Gastroesophageal sphincter (tissue), 4 donors: ENCODE data around the gene AK6. TPM values are rescaled to one million over a fixed set of nuclear protein-coding genes. Genes with fewer than 3 reads are reported as not detected.

Source experiments
- ATAC-seq: fragments of 150-250 bp; one replicate; pipeline ENCODE4 v1.9.1; 2016; ENCODE audit warnings: mild to moderate bottlenecking, moderate library complexity
- H3K27ac ChIP-seq, 4 donors: fragments of 200-600 bp; sonication (generic) in 3 of 4; 1 replicate in 3 of 4; 2 replicates in 1 of 4; pipeline ENCODE4 v1.5.1; 2016 to 2019
- H3K27me3 ChIP-seq: fragments of 200-600 bp; sonication (generic); one replicate; pipeline ENCODE4 v1.5.1; 2019
- H3K36me3 ChIP-seq, 2 donors: fragments of 200-600 bp; sonication (generic); one replicate each; pipeline ENCODE4 v1.5.1; 2019; ENCODE audit warnings: control low read depth in 1 of 2
- H3K4me1 ChIP-seq, 3 donors: fragments of 200-600 bp; sonication (generic); 1 replicate in 2 of 3; 2 replicates in 1 of 3; pipeline ENCODE4 v1.5.1; 2016 to 2019; ENCODE audit warnings: control low read depth in 2 of 3
- H3K4me3 ChIP-seq, 2 donors: fragments of 200-600 bp; sonication (generic); one replicate each; pipeline ENCODE4 v1.5.1; 2019; ENCODE audit warnings: mild to moderate bottlenecking in 1 of 2, moderate library complexity in 1 of 2
- H3K9me3 ChIP-seq, 3 donors: fragments of 200-600 bp; sonication (generic); one replicate each; pipeline ENCODE4 v1.5.1; 2017 to 2019; ENCODE audit warnings: control low read depth in 2 of 3
- CTCF ChIP-seq, 4 experiments: fragments of 200-600 bp in 2 of 4; fragments of 450-650 bp in 2 of 4; sonication (generic) in 1 of 4; IDR thresholded peaks; one replicate each; pipeline ENCODE4 v1.5.1; 2017 to 2019; ENCODE audit warnings: antibody characterized with exemption in 4 of 4, mild to moderate bottlenecking in 2 of 4, moderate library complexity in 2 of 4
- EP300 ChIP-seq: sonication (generic); formaldehyde crosslinking; IDR thresholded peaks from one replicate; pipeline ENCODE4 v1.6.1; 2017; ENCODE audit warnings: antibody characterized with exemption, mild to moderate bottlenecking
- POLR2A ChIP-seq, 2 donors: fragments of 450-650 bp; IDR thresholded peaks; one replicate each; pipeline ENCODE4 v1.6.1; 2017; ENCODE audit warnings: antibody characterized with exemption in 2 of 2, mild to moderate bottlenecking in 2 of 2, moderate library complexity in 1 of 2
- POLR2AphosphoS5 ChIP-seq: sonication (generic); formaldehyde crosslinking; IDR thresholded peaks from one replicate; pipeline ENCODE4 v1.6.1; 2017; ENCODE audit warnings: antibody characterized with exemption
- WGBS, 2 donors: methylation state at CpG; one replicate each; pipeline ENCODE4 v1.1.5; 2018; ENCODE audit warnings: low coverage in 1 of 2; 5-methylcytosine and 5-hydroxymethylcytosine counted together
- total RNA-seq, 4 donors: library from RNA; depleted of rRNA; stranded (reverse); fragments of >200 nt; gene quantifications; one replicate each; pipeline ENCODE4 v1.1.0, GENCODE V29; 2016

Gene AK6
- total RNA-seq, 4 donors from 2014 or later = 12.9 to 32.6 (median 28.4) TPM

DNA sequence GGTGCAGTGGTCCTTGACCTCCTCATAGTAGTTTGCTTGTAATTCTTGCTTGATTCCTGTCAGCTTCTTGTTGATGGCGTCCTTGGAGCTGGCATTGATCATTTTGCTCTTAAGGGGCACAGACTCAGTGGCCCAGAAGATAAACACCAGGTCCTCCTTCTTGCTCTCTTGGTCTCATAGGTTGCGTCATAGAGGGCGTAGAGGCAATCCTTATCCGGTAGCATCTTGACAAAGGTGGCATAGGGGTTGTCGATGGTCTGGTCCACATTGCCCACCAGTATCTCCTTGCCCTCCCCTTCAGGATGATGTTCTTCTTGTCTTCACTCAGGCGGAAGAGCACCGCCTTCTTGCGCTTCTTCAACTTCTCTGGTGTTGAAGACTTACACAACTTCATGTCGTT lies 55.9 kb downstream of the AK6 start:
- no peaks in the 10 kb centered on the region for H3K9me3 ChIP-seq
- H3K4me1 ChIP-seq = no peaks in the 10 kb centered on the region
- ATAC-seq = no peak
- H3K27me3 ChIP-seq = no peaks in the 10 kb centered on the region
- H3K4me3 ChIP-seq = no peak overlapping the region
- H3K36me3 ChIP-seq = peaks cover 0 to 55% of the 10 kb centered on the region in 2 donors
- H3K27ac ChIP-seq = no peak overlapping the region
- no peak for TF ChIP-seq EP300
- no peak for TF ChIP-seq POLR2AphosphoS5
- TF ChIP-seq POLR2A (IDR thresholded peaks at IDR 0.05) = no peak
- TF ChIP-seq CTCF (IDR thresholded peaks at IDR 0.05) = no peak
- 87 to 98% methylated on average over 5 to 9 of the region's 9 CpGs for WGBS, 2 donors

GRCh38 chr5:69312459-69313160 lies 56.7 kb downstream of the AK6 start:
- 48 to 55% methylated on average over 2 to 4 of the region's 5 CpGs for WGBS, 2 donors
- TF ChIP-seq POLR2AphosphoS5 (no peak), CTCF (IDR thresholded peaks at IDR 0.05) (no peak), EP300 (no peak), POLR2A (IDR thresholded peaks at IDR 0.05) (no peak)

GRCh38 chr5:69309380-69309779 lies 59.9 kb downstream of the AK6 start:
- Histone ChIP-seq H3K27me3 (no peaks in the 10 kb centered on the region), H3K4me3 (no peak overlapping the region), H3K27ac (no peak overlapping the region), H3K4me1 (no peaks in the 10 kb centered on the region), H3K36me3 (peaks cover 0 to 73% of the 10 kb centered on the region in 2 donors), H3K9me3 (no peaks in the 10 kb centered on the region)
- ATAC-seq = no peak
- WGBS, 2 donors = 90% methylated on average over 3 of the region's 5 CpGs; no CpG with 5 or more reads in 1 of the 2 donors
- TF ChIP-seq POLR2A (IDR thresholded peaks at IDR 0.05) (no peak), CTCF (IDR thresholded peaks at IDR 0.05) (no peak), EP300 (no peak)

More at GRCh38 chr5:69312459-69313160, 56.7 kb downstream of the AK6 start:
- Histone ChIP-seq H3K4me1 (no peaks in the 10 kb centered on the region), H3K4me3 (no peak overlapping the region), H3K27me3 (no peaks in the 10 kb centered on the region), H3K9me3 (no peaks in the 10 kb centered on the region), H3K36me3 (peaks cover 0 to 58% of the 10 kb centered on the region in 2 donors), H3K27ac (no peak overlapping the region)
- ATAC-seq = no peak

DNA sequence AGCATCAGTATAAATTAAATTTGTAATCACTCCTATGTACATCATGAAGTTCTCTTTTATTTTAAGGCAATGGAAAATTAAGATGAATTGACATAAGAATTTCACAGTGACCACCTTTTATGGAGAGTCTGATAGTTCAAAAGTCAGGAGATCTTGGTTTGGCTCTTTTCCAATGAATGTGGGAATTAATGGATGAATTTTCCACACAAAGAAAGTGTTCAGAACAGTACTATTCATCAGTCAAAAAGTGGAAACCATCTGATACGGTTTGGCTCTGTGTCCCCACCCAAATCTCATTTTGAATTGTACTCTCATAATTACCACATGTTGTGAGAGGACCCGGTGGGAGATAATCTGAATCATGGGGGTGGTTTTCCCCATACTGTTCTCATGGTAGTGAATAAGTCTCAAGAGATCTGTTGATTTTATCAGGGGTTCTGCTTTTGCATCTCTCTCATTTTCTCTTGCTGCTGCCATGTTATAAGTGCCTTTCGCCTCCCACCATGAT lies 61.2 kb downstream of the AK6 start:
- TF ChIP-seq CTCF (IDR thresholded peaks at IDR 0.05) (no peak), POLR2AphosphoS5 (no peak), EP300 (no peak), POLR2A (IDR thresholded peaks at IDR 0.05) (no peak)
- Histone ChIP-seq H3K4me1 (no peaks in the 10 kb centered on the region), H3K4me3 (no peak overlapping the region), H3K36me3 (peaks cover 0 to 61% of the 10 kb centered on the region in 2 donors), H3K9me3 (no peaks in the 10 kb centered on the region), H3K27me3 (no peaks in the 10 kb centered on the region), H3K27ac (no peak overlapping the region)
- 36 to 52% methylated on average over 3 of the region's 3 CpGs for WGBS, 2 donors
- ATAC-seq = no peak

DNA sequence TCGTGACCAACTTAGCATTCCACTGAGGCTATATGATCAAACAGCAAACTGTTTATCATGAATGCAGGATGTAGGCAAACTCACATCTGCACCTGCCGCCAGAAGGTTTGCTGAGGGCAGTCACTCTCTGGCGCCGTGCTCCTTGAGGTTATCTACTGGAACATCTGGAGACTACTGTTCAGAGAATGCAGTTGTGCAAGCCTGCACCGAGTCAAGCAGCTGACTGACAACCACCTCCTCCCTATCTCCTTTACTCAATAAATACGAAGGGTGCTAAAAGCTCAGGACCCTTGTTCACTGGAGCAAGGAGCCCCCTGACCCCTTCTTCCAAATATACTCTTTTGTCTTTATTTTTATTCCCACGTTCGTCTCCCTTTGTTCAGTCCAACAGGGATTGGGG lies 63.8 kb downstream of the AK6 start:
- no peaks in the 10 kb centered on the region for H3K27me3 ChIP-seq
- no peaks in the 10 kb centered on the region for H3K9me3 ChIP-seq
- no peak for ATAC-seq
- no peak for TF ChIP-seq POLR2AphosphoS5
- no peak for TF ChIP-seq POLR2A (IDR thresholded peaks at IDR 0.05)
- no peak for TF ChIP-seq EP300
- TF ChIP-seq CTCF (IDR thresholded peaks at IDR 0.05) = no peak
- H3K4me1 ChIP-seq = no peaks in the 10 kb centered on the region
- H3K27ac ChIP-seq = no peak overlapping the region
- H3K36me3 ChIP-seq = peaks cover 0 to 50% of the 10 kb centered on the region in 2 donors
- WGBS, 2 donors = 86 to 90% methylated on average over 4 to 7 of the region's 8 CpGs
- no peak overlapping the region for H3K4me3 ChIP-seq
